Common myeloid progenitor, CD34-positive (primary cell): ENCODE results near the gene MLLT3.

Experiments used
- CTCF ChIA-PET: fragments of 350-600 bp; sonication (Branson Sonifier 250); formaldehyde crosslinking; loops from one replicate; lab custom pipeline; 2021; ENCODE audit warnings: antibody characterized with exemption; lab: Charles Lee
- POLR2A ChIA-PET: fragments of 350-600 bp; sonication (Branson Sonifier 250); formaldehyde crosslinking; loops from one replicate; lab custom pipeline; 2021; ENCODE audit warnings: antibody characterized with exemption; lab: Charles Lee
- DNase-seq, 3 donors: peaks; one replicate each; pipeline versions ENCODE4 v3.0.0 to v3.0.0-alpha.2; 2013
- H3K27ac ChIP-seq, 2 experiments: 1 replicate in 1 of 2; 2 replicates in 1 of 2; pipeline ENCODE4 v1.7.0; 2013; ENCODE audit warnings: inconsistent platforms in 2 of 2, low read length in 2 of 2, mild to moderate bottlenecking in 2 of 2, low read depth in 1 of 2, moderate library complexity in 1 of 2; ENCODE audit not compliant: severe bottlenecking in 2 of 2, insufficient read depth in 1 of 2, poor library complexity in 1 of 2
- H3K27me3 ChIP-seq, 5 experiments: replicated peaks in 2 of 5; 1 replicate in 3 of 5; 2 replicates in 2 of 5; pipeline versions ENCODE4 v1.6.1 to v1.7.0; 2013; ENCODE audit warnings: low read length in 4 of 5, mild to moderate bottlenecking in 2 of 5, moderate library complexity in 2 of 5, inconsistent platforms in 1 of 5; ENCODE audit not compliant: insufficient read depth in 5 of 5, control insufficient read depth in 4 of 5
- H3K36me3 ChIP-seq, 4 experiments: 1 replicate in 2 of 4; 2 replicates in 2 of 4; pipeline versions ENCODE4 v1.6.1 to v1.7.0; 2013; ENCODE audit warnings: low read length in 3 of 4, control low read depth in 1 of 4, mild to moderate bottlenecking in 1 of 4; ENCODE audit not compliant: control insufficient read depth in 4 of 4, insufficient read depth in 4 of 4
- H3K4me1 ChIP-seq, 4 experiments: 1 replicate in 3 of 4; 2 replicates in 1 of 4; pipeline versions ENCODE4 v1.6.1 to v1.7.1; 2013; ENCODE audit warnings: low read length in 3 of 4, mild to moderate bottlenecking in 3 of 4, control low read depth in 1 of 4, inconsistent platforms in 1 of 4, moderate library complexity in 1 of 4; ENCODE audit not compliant: control insufficient read depth in 4 of 4, insufficient read depth in 4 of 4; ENCODE audit errors: control extremely low read depth in 1 of 4
- H3K4me3 ChIP-seq, 7 experiments: 1 replicate in 4 of 7; 2 replicates in 3 of 7; pipeline versions ENCODE4 v1.5.1 to v1.7.0; 2013; ENCODE audit warnings: mild to moderate bottlenecking in 7 of 7, low read length in 6 of 7, moderate library complexity in 6 of 7, inconsistent platforms in 2 of 7, low read depth in 2 of 7, control low read depth in 1 of 7; ENCODE audit not compliant: insufficient read depth in 4 of 7, control insufficient read depth in 1 of 7; ENCODE audit errors: extremely low read depth in 1 of 7
- H3K9me3 ChIP-seq, 5 experiments: 1 replicate in 4 of 5; 2 replicates in 1 of 5; pipeline versions ENCODE4 v1.6.1 to v1.7.1; 2013; ENCODE audit warnings: low read length in 4 of 5, mild to moderate bottlenecking in 2 of 5, inconsistent platforms in 1 of 5, low read depth in 1 of 5, moderate library complexity in 1 of 5; ENCODE audit not compliant: control insufficient read depth in 4 of 5, insufficient read depth in 2 of 5; ENCODE audit errors: control extremely low read depth in 1 of 5
- WGBS: methylation state at CpG from one replicate; pipeline ENCODE4 v1.1.5; 2013; ENCODE audit not compliant: insufficient coverage; 5-methylcytosine and 5-hydroxymethylcytosine counted together

The MLLT3 gene

GRCh38 chr9:20331095-20331685 is 291.1 kb downstream of the MLLT3 start:
- Histone ChIP-seq H3K27ac (no peak overlapping the region), H3K4me1 (no peaks in the 10 kb centered on the region), H3K36me3 (no peaks in the 10 kb centered on the region), H3K9me3 (no peaks in the 10 kb centered on the region), H3K4me3 (no peak overlapping the region), H3K27me3 (no peaks in the 10 kb centered on the region)
- ChIA-PET CTCF (no interaction called here), POLR2A (no interaction called here)
- DNase-seq, result no peak
- 88% methylated on average over 2 of the region's 5 CpGs for WGBS

- no peak for DNase-seq
- H3K4me1 ChIP-seq, result no peaks in the 10 kb centered on the region
- ChIA-PET CTCF (no interaction called here), POLR2A (no interaction called here)
- no peak overlapping the region for H3K4me3 ChIP-seq
- H3K9me3 ChIP-seq, result no peaks in the 10 kb centered on the region
- H3K36me3 ChIP-seq, result no peaks in the 10 kb centered on the region
- no peak overlapping the region for H3K27ac ChIP-seq
- no peaks in the 10 kb centered on the region for H3K27me3 ChIP-seq
These were observed 291.6 kb downstream of the MLLT3 start for GRCh38 chr9:20330688-20331087.

GRCh38 chr9:20326516-20326915 is 295.8 kb downstream of the MLLT3 start:
- 94% methylated on average over 2 of the region's 2 CpGs for WGBS
- Histone ChIP-seq H3K27ac (no peak overlapping the region), H3K27me3 (no peaks in the 10 kb centered on the region), H3K4me3 (no peak overlapping the region), H3K9me3 (no peaks in the 10 kb centered on the region), H3K36me3 (no peaks in the 10 kb centered on the region), H3K4me1 (no peaks in the 10 kb centered on the region)
- ChIA-PET POLR2A (no interaction called here), CTCF (interaction anchor here (0.9 to 1.4 kb wide), 3 partner anchors 12 to 16 kb away, joined by 3 read pairs; no protein-coding TSS in a partner anchor)
- no peak for DNase-seq

GRCh38 chr9:20325008-20325407 is 297.3 kb downstream of the MLLT3 start:
- Histone ChIP-seq H3K27ac (no peak overlapping the region), H3K9me3 (no peaks in the 10 kb centered on the region), H3K4me3 (no peak overlapping the region), H3K27me3 (no peaks in the 10 kb centered on the region), H3K4me1 (no peaks in the 10 kb centered on the region), H3K36me3 (no peaks in the 10 kb centered on the region)
- no peak for DNase-seq
- ChIA-PET CTCF (interaction anchor here (1.0 to 1.4 kb wide), 2 partner anchors 13 to 16 kb away, joined by 3 read pairs; no protein-coding TSS in a partner anchor), POLR2A (no interaction called here)
- 93% methylated on average over 9 of the region's 9 CpGs for WGBS

- ChIA-PET CTCF (interaction anchor here (0.6 kb wide), 1 partner anchor 308 kb away, joined by 3 read pairs; no protein-coding TSS in a partner anchor), POLR2A (no interaction called here)
- Histone ChIP-seq H3K36me3 (no peaks in the 10 kb centered on the region), H3K27ac (no peak overlapping the region), H3K9me3 (no peaks in the 10 kb centered on the region), H3K4me3 (no peak overlapping the region), H3K27me3 (no peaks in the 10 kb centered on the region), H3K4me1 (no peaks in the 10 kb centered on the region)
- DNase-seq, result no peak
- 100% methylated on average over 4 of the region's 4 CpGs for WGBS
These were observed 300.1 kb downstream of the MLLT3 start for GRCh38 chr9:20322212-20322611.

- H3K4me1 ChIP-seq, result no peaks in the 10 kb centered on the region
- H3K27me3 ChIP-seq, result no peaks in the 10 kb centered on the region
- POLR2A ChIA-PET, result no interaction called here
- H3K27ac ChIP-seq, result no peak overlapping the region
- DNase-seq, result no peak
- WGBS, result 92% methylated on average over 5 of the region's 6 CpGs
- H3K36me3 ChIP-seq, result no peaks in the 10 kb centered on the region
- no peaks in the 10 kb centered on the region for H3K9me3 ChIP-seq
- CTCF ChIA-PET, result interaction anchor here (0.6 to 1.5 kb wide), 2 partner anchors 17 to 307 kb away, joined by 3 read pairs; no protein-coding TSS in a partner anchor
- no peak overlapping the region for H3K4me3 ChIP-seq
These were observed 300.7 kb downstream of the MLLT3 start for GRCh38 chr9:20321423-20322082.

GRCh38 chr9:20320921-20321320 is 301.4 kb downstream of the MLLT3 start:
- no peaks in the 10 kb centered on the region for H3K9me3 ChIP-seq
- WGBS, result 100% methylated on average over 2 of the region's 2 CpGs
- no peak overlapping the region for H3K27ac ChIP-seq
- ChIA-PET CTCF (interaction anchor here (1.5 kb wide), 1 partner anchor 17 kb away, joined by 3 read pairs; no protein-coding TSS in a partner anchor), POLR2A (no interaction called here)
- DNase-seq, result no peak
- no peaks in the 10 kb centered on the region for H3K4me1 ChIP-seq
- H3K4me3 ChIP-seq, result no peak overlapping the region
- H3K36me3 ChIP-seq, result no peaks in the 10 kb centered on the region
- no peaks in the 10 kb centered on the region for H3K27me3 ChIP-seq
